HepG2 (cell line): ENCODE results near the gene ACVR1B. TPM values are rescaled to one million over a fixed set of nuclear protein-coding genes. Genes with fewer than 3 reads are reported as not detected.

Experiments
- ATAC-seq: fragments of 200-7000 bp; cut with Tn5 transposase; 3 replicates; pipeline ENCODE4 v1.9.1; 2020; ENCODE audit warnings: mild to moderate bottlenecking, moderate library complexity
- BruUV-seq: library from RNA; stranded (reverse); fragments of 400-500 nt; replicated peaks from 2 replicates; lab custom pipeline; 2021; lab: Mats Ljungman, UMichigan
- CTCF ChIA-PET: fragments of 300-600 bp; formaldehyde crosslinking; extraction: SDS; loops from one replicate; lab custom pipeline; 2021; ENCODE audit warnings: low total read pairs, inconsistent platforms, low intra/inter-chr PET ratio; lab: Yijun Ruan, JAX
- POLR2A ChIA-PET: fragments of 350-600 bp; sonication (Branson Sonifier 250); formaldehyde crosslinking; loops from one replicate; lab custom pipeline; 2020; ENCODE audit warnings: antibody characterized with exemption, inconsistent platforms; lab: Yijun Ruan, JAX
- DNase-seq: peaks from one replicate; pipeline ENCODE4 v3.0.0-alpha.2; 2015; ENCODE audit warnings: low spot score
- FAIRE-seq: peaks from 3 replicates; lab custom pipeline; 2011; peaks lifted over from hg19 to GRCh38; lab: Jason Lieb, UNC
- H2AFZ ChIP-seq: one replicate; pipeline ENCODE4 v1.6.1; 2011; ENCODE audit warnings: low read length, inconsistent platforms
- H3K27ac ChIP-seq: fragments of 300-600 bp; 3 replicates; pipeline ENCODE4 v1.8.0; 2011; ENCODE audit warnings: mixed run types, mild to moderate bottlenecking, mixed read lengths, low read length, inconsistent platforms; ENCODE audit not compliant: insufficient read depth; ENCODE audit errors: extremely low read length
- H3K27me3 ChIP-seq, 2 experiments: fragments of 200-600 bp in 1 of 2; 2 replicates in 1 of 2; 3 replicates in 1 of 2; pipeline versions ENCODE4 v1.6.0 to v1.8.0; 2011; ENCODE audit warnings: low read length in 2 of 2, mild to moderate bottlenecking in 2 of 2, moderate library complexity in 2 of 2, inconsistent platforms in 1 of 2; ENCODE audit not compliant: insufficient read depth in 2 of 2, control insufficient read depth in 1 of 2
- H3K36me3 ChIP-seq, 2 experiments: fragments of 200-600 bp in 1 of 2; replicated peaks in 1 of 2; 2 replicates in 1 of 2; 3 replicates in 1 of 2; pipeline versions ENCODE4 v1.5.1 to v1.8.0; 2011; ENCODE audit warnings: low read length in 2 of 2, inconsistent platforms in 1 of 2; ENCODE audit not compliant: insufficient read depth in 2 of 2, control insufficient read depth in 1 of 2
- H3K4me1 ChIP-seq: 2 replicates; pipeline ENCODE4 v1.5.1; 2012; ENCODE audit warnings: low read length, inconsistent platforms; ENCODE audit not compliant: insufficient read depth
- H3K4me2 ChIP-seq: 2 replicates; pipeline ENCODE4 v1.6.0; 2011; ENCODE audit warnings: low read depth, low read length, inconsistent platforms
- H3K4me3 ChIP-seq, 3 experiments: fragments of 200-600 bp in 1 of 3; sonication (generic), shearing (Covaris generic) in 1 of 3; replicated peaks in 1 of 3; 2 replicates each; pipeline ENCODE4 v1.5.1; 2011 to 2016; ENCODE audit warnings: low read length in 3 of 3, inconsistent platforms in 2 of 3, low read depth in 2 of 3, mild to moderate bottlenecking in 2 of 3, control low read depth in 1 of 3, mixed read lengths in 1 of 3; ENCODE audit not compliant: insufficient read depth in 1 of 3
- H3K79me2 ChIP-seq: one replicate; pipeline ENCODE4 v1.6.1; 2011; ENCODE audit warnings: low read length, inconsistent platforms; ENCODE audit not compliant: insufficient read depth
- H3K9ac ChIP-seq: 2 replicates; pipeline ENCODE4 v1.6.0; 2011; ENCODE audit warnings: mild to moderate bottlenecking, low read depth, low read length, inconsistent platforms; ENCODE audit not compliant: insufficient read depth
- H3K9me3 ChIP-seq: 2 replicates; pipeline ENCODE4 v1.5.1; 2012; ENCODE audit warnings: mild to moderate bottlenecking, low read length
- H4K20me1 ChIP-seq: 2 replicates; pipeline ENCODE4 v1.6.0; 2011; ENCODE audit warnings: inconsistent platforms, mild to moderate bottlenecking, low read length, moderate library complexity; ENCODE audit not compliant: insufficient read depth
- AGO2 ChIP-seq: fragments of 200-400 bp; formaldehyde crosslinking; optimal IDR thresholded peaks from 2 replicates; pipeline ENCODE3; 2017; ENCODE audit warnings: mild to moderate bottlenecking, low read depth, low read length, moderate library complexity
- BRF2 ChIP-seq: sonication (generic); formaldehyde crosslinking; IDR thresholded peaks from 2 replicates; pipeline ENCODE4 v1.8.1; 2022; ENCODE audit warnings: mild to moderate bottlenecking, missing genetic modification reagents
- HNRNPL ChIP-seq: fragments of 200-400 bp; formaldehyde crosslinking; IDR thresholded peaks from 2 replicates; pipeline ENCODE4 v1.6.1; 2017; ENCODE audit warnings: mild to moderate bottlenecking, low read depth, low read length
- JUN ChIP-seq: sonication (generic); formaldehyde crosslinking; IDR thresholded peaks from 2 replicates; pipeline ENCODE4 v1.4.0; 2020; ENCODE audit warnings: mild to moderate bottlenecking, missing genetic modification reagents
- KMT2B ChIP-seq: IDR thresholded peaks from 2 replicates; pipeline ENCODE4 v1.6.1; 2016; ENCODE audit warnings: missing genetic modification reagents, missing compliant biosample characterization
- TFE3 ChIP-seq: IDR thresholded peaks from 2 replicates; pipeline ENCODE4 v1.6.1; 2016
- ZBTB20 ChIP-seq: sonication (generic); formaldehyde crosslinking; IDR thresholded peaks from 2 replicates; pipeline ENCODE4 v1.8.1; 2023; ENCODE audit warnings: missing genetic modification reagents, low read depth, mild to moderate bottlenecking, borderline replicate concordance
- ZNF333 ChIP-seq: sonication (generic); formaldehyde crosslinking; IDR thresholded peaks from 2 replicates; pipeline ENCODE4 v1.4.0; 2020; ENCODE audit warnings: mild to moderate bottlenecking, missing genetic modification reagents, borderline replicate concordance
- ZNF850 ChIP-seq: sonication (generic); formaldehyde crosslinking; conservative IDR thresholded peaks from 2 replicates; pipeline ENCODE4 v1.9.0; 2021; ENCODE audit warnings: mild to moderate bottlenecking, missing genetic modification reagents
- WGBS: methylation state at CpG from one replicate; pipeline ENCODE4 v1.1.6; 2017; ENCODE audit warnings: low lambda C conversion rate; 5-methylcytosine and 5-hydroxymethylcytosine counted together
- in situ Hi-C: cut with HindIII; loops from 2 replicates; pipeline ENCODE4 v1.10.0; 2017; ENCODE audit warnings: low pct_unique_long_range_greater_than_20kb; ENCODE audit not compliant: extremely low pct_ligation_motif_present
- intact Hi-C: fragments of 100-400 bp; cut with micrococcal nuclease; formaldehyde crosslinking; loops from one replicate; pipeline ENCODE4 v1.10.0; 2022; ENCODE audit not compliant: unreplicated experiment
- polyA plus RNA-seq, 8 experiments: library from polyadenylated mRNA; depleted of rRNA in 3 of 8; stranded (reverse) in 7 of 8; unstranded in 1 of 8; fragments of >200 nt; fragmentation: Illumina TruSeq in 4 of 8; extraction: Trizol in 4 of 8; gene quantifications; 2 replicates each; pipeline versions ENCODE4 v1.2.1 to v1.2.3, GENCODE V29; 2011 to 2016; ENCODE audit warnings: low read depth in 4 of 8, missing spikeins in 1 of 8, mixed read lengths in 1 of 8; ENCODE audit not compliant: insufficient read depth in 1 of 8
- total RNA-seq, 5 experiments: library from RNA; depleted of rRNA; stranded (reverse); fragments of >200 nt; fragmentation: Illumina TruSeq; extraction: Trizol; gene quantifications; 2 replicates each; pipeline ENCODE4 v1.2.3, GENCODE V29; 2016; ENCODE audit warnings: low read depth in 1 of 5

Gene ACVR1B
- total and polyA plus RNA-seq, 2 of the 13 experiments (the other 11 are each of a cell fraction or from before 2014, with no cell fraction given), result 8.9 to 12.1 TPM

- peaks cover 4 to 6% of the 10 kb centered on the region in 2 experiments; a peak in 2 of 5 replicates for H3K36me3 ChIP-seq
- CTCF ChIA-PET, result no interaction called here
- H4K20me1 ChIP-seq, result no peaks in the 10 kb centered on the region
- BruUV-seq, result no TSS peak
- ATAC-seq (no peak), FAIRE-seq (no peak), DNase-seq (no peak)
- POLR2A ChIA-PET, result no interaction called here
- WGBS, result 94% methylated on average over 7 of the region's 10 CpGs
- H3K4me1 ChIP-seq, result peaks cover 47% of the 10 kb centered on the region
- no peaks in the 10 kb centered on the region for H3K27me3 ChIP-seq
- intact Hi-C loops (no loop called here), in situ Hi-C loops (no loop called here)
- H3K9ac ChIP-seq, result no peak overlapping the region
- H3K27ac ChIP-seq, result no peak overlapping the region
- H3K79me2 ChIP-seq, result no peaks in the 10 kb centered on the region
- no peak overlapping the region for H3K4me2 ChIP-seq
- H3K9me3 ChIP-seq, result no peaks in the 10 kb centered on the region
- H3K4me3 ChIP-seq, result no peak overlapping the region
- no peak overlapping the region for H2AFZ ChIP-seq
- TF ChIP-seq TFE3 (CRISPR knock-in tag), result no peak
- TF ChIP-seq AGO2, result peak; percentile 35
Measured at GRCh38 chr12:52015532-52016041, 64.1 kb downstream of the ACVR1B start.

DNA sequence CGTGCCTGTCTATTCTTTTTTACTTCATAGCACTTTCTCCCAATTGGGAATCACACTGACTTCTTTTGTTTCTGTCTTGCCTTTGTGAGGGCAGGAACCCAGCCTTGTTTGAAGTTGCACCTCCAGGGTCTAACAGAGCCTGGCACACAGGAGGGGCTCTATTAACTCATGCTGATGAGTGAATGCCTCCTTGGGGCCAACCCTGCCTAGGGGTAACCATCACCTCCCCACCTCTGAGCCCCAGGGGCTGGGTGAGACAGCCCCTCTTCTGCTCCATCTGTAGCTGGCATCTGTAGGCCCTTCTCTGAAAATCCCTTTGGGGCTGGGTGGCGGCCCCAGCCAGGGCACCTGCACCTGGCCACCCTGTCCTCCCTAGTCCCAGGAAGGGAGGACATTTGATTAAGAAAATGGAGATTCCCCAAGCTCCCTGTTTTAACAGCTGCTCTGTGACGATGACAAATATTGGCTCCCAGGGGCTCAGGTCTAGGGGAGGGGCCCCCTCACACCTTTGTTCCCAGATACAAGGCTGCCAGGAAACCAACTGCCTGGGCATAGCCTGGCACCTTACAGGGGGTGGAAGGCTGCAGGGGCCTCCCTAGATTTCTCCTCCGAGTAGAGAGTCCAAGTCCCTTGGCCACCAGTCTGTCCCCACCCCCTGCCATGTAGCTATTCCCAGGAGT is 67.1 kb downstream of the ACVR1B start:
- peak; percentile 1; the same call in 2 of the 3 replicates for ATAC-seq
- Histone ChIP-seq H2AFZ (no peak overlapping the region), H3K4me1 (peaks cover 42% of the 10 kb centered on the region), H3K4me2 (peak overlapping the region; percentile 73), H3K27ac (no peak overlapping the region), H3K79me2 (no peaks in the 10 kb centered on the region), H3K9ac (no peak overlapping the region), H4K20me1 (no peaks in the 10 kb centered on the region), H3K36me3 (peaks cover 3 to 6% of the 10 kb centered on the region in 2 experiments; a peak in 2 of 5 replicates), H3K4me3 (peak overlapping the region in 1 of 3 experiments; percentile 36; a peak in 1 of 6 replicates), H3K27me3 (no peaks in the 10 kb centered on the region), H3K9me3 (no peaks in the 10 kb centered on the region)
- in situ Hi-C loops, result no loop called here
- no peak for DNase-seq
- POLR2A ChIA-PET, result interaction anchor here (1.1 to 2.1 kb wide), 2 partner anchors 9 to 32 kb away, joined by 3 to 15 read pairs; partner anchors contain the start of gene NR4A1
- WGBS, result 27% methylated on average over 3 of the region's 4 CpGs
- no TSS peak for BruUV-seq
- CTCF ChIA-PET, result interaction anchor here (1.1 to 8.0 kb wide), 3 partner anchors 14 to 102 kb away, joined by 3 to 99 read pairs (median 7); no protein-coding TSS in a partner anchor
- FAIRE-seq, result no peak
- intact Hi-C loops, result no loop called here
- TF ChIP-seq ZNF333 (no peak), ZNF850 (CRISPR knock-in tag) (no peak), HNRNPL (0 out of 2 replicates have a peak, but pooled peaks have one; percentile 23), ZBTB20 (CRISPR knock-in tag) (no peak), KMT2B (CRISPR knock-in tag) (no peak), JUN (CRISPR knock-in tag) (no peak), BRF2 (CRISPR knock-in tag) (no peak)
